Right atrium auricular region (tissue), 2 donors: ENCODE data around the gene MGAT4D. TPM values are rescaled to one million over a fixed set of nuclear protein-coding genes. Genes with fewer than 3 reads are reported as not detected.

Experiments
- DNase-seq: peaks from one replicate; pipeline ENCODE4 v3.0.0-alpha.2; 2019; ENCODE audit warnings: low spot score
- H3K27ac ChIP-seq, 2 donors: fragments of 200-600 bp; sonication (generic); 1 replicate in 1 of 2; 2 replicates in 1 of 2; pipeline ENCODE4 v1.5.1; 2016 to 2019
- H3K27me3 ChIP-seq, 2 donors: fragments of 200-600 bp; sonication (generic); one replicate each; pipeline versions ENCODE4 v1.5.1 to v1.6.0; 2017 to 2019
- H3K36me3 ChIP-seq: fragments of 200-600 bp; sonication (generic); one replicate; pipeline ENCODE4 v1.5.1; 2016
- H3K4me1 ChIP-seq, 2 donors: fragments of 200-600 bp; sonication (generic); one replicate each; pipeline versions ENCODE4 v1.5.1 to v1.6.0; 2017 to 2019
- H3K4me3 ChIP-seq, 2 donors: fragments of 200-600 bp; sonication (generic); 1 replicate in 1 of 2; 2 replicates in 1 of 2; pipeline ENCODE4 v1.5.1; 2017 to 2019; ENCODE audit warnings: mild to moderate bottlenecking in 1 of 2, moderate library complexity in 1 of 2
- H3K9me3 ChIP-seq, 2 donors: fragments of 200-600 bp; sonication (generic); one replicate each; pipeline ENCODE4 v1.5.1; 2019
- total RNA-seq, 2 donors: library from RNA; depleted of rRNA; stranded (reverse); fragments of >200 nt; gene quantifications; one replicate each; pipeline ENCODE4 v1.1.0, GENCODE V29; 2016
- TF ChIP-seq, protein P1 (sequence below), 2 donors: fragments of 200-600 bp; sonication (generic); IDR thresholded peaks; one replicate each; pipeline ENCODE4 v1.5.1; 2019; ENCODE audit warnings: antibody characterized with exemption in 2 of 2

Gene MGAT4D
- total RNA-seq, result not detected

DNA sequence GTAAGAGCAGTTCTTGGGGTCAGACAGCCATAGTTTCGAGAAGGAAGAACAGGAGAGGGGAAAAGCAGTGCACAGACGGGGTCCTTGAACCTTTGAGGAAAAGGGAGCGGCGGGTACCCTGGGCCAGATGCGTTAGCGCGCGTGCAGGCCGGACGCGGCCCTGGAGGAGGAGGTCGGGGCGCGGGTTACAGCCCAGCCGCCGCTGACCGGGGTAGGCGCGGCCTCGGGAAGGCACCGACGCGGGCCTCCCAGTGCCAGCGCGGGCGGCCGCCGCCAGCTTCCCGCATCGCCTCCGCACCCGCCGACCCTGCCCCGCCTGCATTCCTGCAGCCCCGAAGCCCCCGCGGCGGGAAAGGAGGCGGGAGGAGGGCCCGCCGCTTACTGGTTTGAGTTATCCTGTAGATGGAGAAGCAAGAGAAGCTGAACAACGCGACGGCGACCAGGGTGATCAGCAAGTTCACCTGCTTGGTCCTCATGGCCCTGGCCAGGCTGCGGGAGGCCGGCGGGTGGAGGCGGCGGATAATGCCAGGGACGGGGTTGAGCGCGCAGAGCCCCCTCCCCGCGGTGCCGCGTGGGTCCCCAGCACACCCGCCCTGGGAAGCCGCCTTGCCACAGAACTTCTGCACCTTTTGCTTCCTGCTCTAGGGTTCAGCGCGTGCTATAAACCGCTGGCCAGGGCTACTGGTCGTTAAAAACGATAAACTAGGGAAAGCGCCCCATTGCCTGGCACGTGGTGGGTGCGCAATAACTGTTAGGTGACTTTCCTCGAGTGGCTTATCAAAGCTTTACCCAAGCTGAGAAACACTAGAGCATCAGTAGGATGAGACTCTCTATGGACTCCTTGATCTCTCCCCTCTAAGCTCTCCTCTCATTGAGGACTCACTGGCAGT, at the start of gene MGAT4D:
Gene MGAT4D, minus strand, starts transcription at position 547 of the 890 bp plus-strand sequence. Its CDS starts 71 bp downstream, at position 476.
- no peaks in the 10 kb centered on the region for H3K9me3 ChIP-seq
- H3K4me3 ChIP-seq, result peak within 1 kb of the TSS; percentile 21 to 37
- TF ChIP-seq, protein P1, sequence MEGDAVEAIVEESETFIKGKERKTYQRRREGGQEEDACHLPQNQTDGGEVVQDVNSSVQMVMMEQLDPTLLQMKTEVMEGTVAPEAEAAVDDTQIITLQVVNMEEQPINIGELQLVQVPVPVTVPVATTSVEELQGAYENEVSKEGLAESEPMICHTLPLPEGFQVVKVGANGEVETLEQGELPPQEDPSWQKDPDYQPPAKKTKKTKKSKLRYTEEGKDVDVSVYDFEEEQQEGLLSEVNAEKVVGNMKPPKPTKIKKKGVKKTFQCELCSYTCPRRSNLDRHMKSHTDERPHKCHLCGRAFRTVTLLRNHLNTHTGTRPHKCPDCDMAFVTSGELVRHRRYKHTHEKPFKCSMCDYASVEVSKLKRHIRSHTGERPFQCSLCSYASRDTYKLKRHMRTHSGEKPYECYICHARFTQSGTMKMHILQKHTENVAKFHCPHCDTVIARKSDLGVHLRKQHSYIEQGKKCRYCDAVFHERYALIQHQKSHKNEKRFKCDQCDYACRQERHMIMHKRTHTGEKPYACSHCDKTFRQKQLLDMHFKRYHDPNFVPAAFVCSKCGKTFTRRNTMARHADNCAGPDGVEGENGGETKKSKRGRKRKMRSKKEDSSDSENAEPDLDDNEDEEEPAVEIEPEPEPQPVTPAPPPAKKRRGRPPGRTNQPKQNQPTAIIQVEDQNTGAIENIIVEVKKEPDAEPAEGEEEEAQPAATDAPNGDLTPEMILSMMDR (IDR thresholded peaks at IDR 0.05), result no peak
- peaks cover 5 to 8% of the 10 kb centered on the region in 2 donors for H3K27me3 ChIP-seq
- no peak for DNase-seq
- H3K4me1 ChIP-seq, result peaks cover 0 to 7% of the 10 kb centered on the region in 2 donors
- no peaks in the 10 kb centered on the region for H3K36me3 ChIP-seq
- H3K27ac ChIP-seq, result no peak within 1 kb of the TSS

DNA sequence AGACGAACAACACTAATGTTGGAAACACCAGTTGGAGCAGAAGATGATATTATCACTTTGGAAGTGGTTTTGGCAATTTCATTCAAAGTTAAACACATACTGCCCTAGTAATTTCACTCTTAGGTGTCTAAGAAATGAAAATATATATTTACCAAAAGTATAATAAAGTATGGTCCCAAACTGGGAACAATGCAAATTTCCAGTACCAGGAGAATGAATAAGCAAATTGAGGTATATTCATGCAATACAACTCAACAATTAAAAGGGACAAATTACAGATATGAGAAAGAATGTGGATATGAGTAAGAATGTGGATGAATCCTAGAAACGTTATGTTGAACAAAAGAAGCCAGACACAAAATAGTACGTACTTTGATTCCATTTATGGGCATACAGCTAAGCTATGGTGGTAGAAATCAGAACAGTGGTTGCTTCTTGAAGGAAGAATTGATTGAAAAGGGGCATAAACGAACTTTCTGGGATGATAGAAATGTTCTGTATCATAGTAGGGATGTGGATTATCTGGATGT, 35.9 kb upstream of the MGAT4D start:
- no peak overlapping the region for H3K4me3 ChIP-seq
- no peak overlapping the region for H3K27ac ChIP-seq
- DNase-seq, result no peak
- TF ChIP-seq, protein P1 (IDR thresholded peaks at IDR 0.05), result no peak
- no peaks in the 10 kb centered on the region for H3K4me1 ChIP-seq
- no peaks in the 10 kb centered on the region for H3K27me3 ChIP-seq
- H3K36me3 ChIP-seq, result peaks cover 23% of the 10 kb centered on the region
- no peaks in the 10 kb centered on the region for H3K9me3 ChIP-seq

DNA sequence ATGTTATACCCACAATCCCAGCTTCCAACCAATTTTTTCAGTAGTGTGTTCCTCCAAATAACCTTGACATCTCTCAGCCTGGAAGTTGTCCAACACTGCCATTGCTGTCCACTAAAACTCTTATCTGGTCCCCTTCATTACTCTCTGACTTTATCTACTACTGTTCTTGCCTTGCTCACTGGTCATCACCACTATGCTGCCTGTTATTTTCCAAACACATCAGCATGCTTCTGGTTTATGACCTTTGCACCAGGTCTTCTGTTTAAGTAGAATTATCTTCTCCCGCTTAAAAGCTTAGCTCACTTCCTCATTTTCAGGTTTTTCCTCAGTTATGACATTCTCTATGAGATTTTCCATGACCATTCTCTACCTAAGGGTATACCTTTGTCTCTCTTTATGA, 31.3 kb upstream of the MGAT4D start:
- Histone ChIP-seq H3K4me1 (peaks cover 0 to 15% of the 10 kb centered on the region in 2 donors), H3K4me3 (no peak overlapping the region), H3K27me3 (no peaks in the 10 kb centered on the region), H3K27ac (peak overlapping the region; percentile 28 to 35), H3K9me3 (no peaks in the 10 kb centered on the region), H3K36me3 (peaks cover 8% of the 10 kb centered on the region)
- DNase-seq, result no peak
- TF ChIP-seq, protein P1 (IDR thresholded peaks at IDR 0.05), result no peak

DNA sequence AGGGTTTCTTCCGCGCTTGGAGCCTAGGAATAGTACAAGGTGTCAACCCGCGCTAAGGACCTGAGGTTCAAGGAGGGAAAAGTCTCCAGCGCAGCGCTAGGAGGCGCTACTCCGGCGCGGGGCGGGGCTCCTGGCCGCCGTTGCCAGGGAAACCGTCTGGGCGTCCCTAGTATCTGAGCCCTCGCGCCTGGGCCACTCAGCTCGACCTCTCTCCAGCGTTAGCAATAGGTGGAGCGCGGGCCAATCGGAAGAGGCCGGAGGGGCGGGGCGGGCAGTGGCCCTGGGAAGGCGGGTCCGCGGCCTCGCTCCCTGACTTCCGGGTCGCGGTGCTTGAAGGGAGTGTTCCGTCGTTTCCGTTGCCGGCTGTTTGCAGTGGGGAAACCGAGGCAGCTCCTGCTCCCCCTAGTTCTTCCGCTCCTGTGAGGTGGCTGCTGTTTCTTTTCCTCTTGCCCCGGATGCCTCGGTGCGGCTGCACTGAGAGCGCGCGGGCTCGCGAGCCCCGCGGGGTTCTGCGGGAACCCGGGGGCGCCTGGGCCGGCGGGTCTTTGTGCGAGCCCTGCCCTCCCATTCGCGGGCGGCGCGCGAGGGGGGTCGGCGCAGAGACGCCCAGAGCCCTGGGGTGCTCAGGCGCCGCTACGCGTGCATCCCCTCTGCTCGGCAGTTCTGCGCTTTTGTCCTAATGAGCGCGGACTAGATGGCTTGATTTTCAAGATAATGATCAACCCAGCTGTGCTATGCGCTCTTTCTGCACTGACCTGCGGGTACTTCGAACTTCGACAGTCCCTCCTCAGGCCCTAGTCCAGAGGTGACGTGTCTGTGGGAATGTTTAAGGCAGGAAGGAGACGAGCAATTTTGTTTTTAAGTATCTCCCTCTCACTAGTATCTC, 26.0 kb upstream of the MGAT4D start, which contains the start of gene ELMOD2:
Gene ELMOD2, plus strand, starts transcription at position 312 of the 886 bp plus-strand sequence. CDS start 1,261 bp downstream, outside the sequence.
- H3K9me3 ChIP-seq, result no peaks in the 10 kb centered on the region
- H3K27me3 ChIP-seq, result no peaks in the 10 kb centered on the region
- peak within 1 kb of the TSS; percentile 83 to 91 for H3K27ac ChIP-seq
- peak; percentile 99 for DNase-seq
- H3K36me3 ChIP-seq, result peaks cover 8% of the 10 kb centered on the region
- peaks cover 0 to 20% of the 10 kb centered on the region in 2 donors for H3K4me1 ChIP-seq
- peak within 1 kb of the TSS; percentile 91 to 99 for H3K4me3 ChIP-seq
- TF ChIP-seq, protein P1 (IDR thresholded peaks at IDR 0.05), result peak; percentile 92

DNA sequence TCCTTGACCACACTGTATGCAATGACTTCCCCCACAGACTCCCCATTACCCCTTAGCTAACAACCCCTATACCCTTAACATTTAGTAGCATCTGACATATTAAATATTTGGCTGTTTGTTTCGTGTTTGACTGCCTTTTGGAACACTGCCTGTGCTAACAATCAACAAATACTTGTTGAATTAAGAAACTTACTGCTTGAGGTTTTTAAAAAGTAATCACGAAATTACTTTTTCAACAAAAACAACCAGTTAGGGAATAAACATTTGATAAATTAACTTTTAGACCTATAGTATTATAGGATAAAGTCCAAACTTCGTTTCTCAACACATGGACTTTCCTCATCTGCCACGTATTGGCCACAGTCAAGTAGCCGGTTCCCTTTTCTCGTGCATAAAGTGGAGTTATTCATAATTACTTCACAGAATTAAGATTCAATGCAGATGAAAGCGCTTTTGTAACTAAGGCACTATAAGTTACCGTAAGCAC, 25.3 kb upstream of the MGAT4D start:
- peaks cover 8% of the 10 kb centered on the region for H3K36me3 ChIP-seq
- no peaks in the 10 kb centered on the region for H3K9me3 ChIP-seq
- peak overlapping the region; percentile 36 to 91 for H3K4me3 ChIP-seq
- TF ChIP-seq, protein P1 (IDR thresholded peaks at IDR 0.05), result no peak
- H3K4me1 ChIP-seq, result peaks cover 0 to 20% of the 10 kb centered on the region in 2 donors
- H3K27me3 ChIP-seq, result no peaks in the 10 kb centered on the region
- H3K27ac ChIP-seq, result peak overlapping the region; percentile 36 to 83
- no peak for DNase-seq
